Sigmoid colon (tissue), 7 donors: ENCODE data around the gene SRGAP2C. TPM values are rescaled to one million over a fixed set of nuclear protein-coding genes. Genes with fewer than 3 reads are reported as not detected.
"Not testable (repeated sequence)": the region's sequence is repeated elsewhere in the genome, so short reads cannot be mapped to it uniquely, and the experiment has no call there.

ENCODE experiments used
- DNase-seq: peaks from one replicate; pipeline ENCODE4 v3.0.0-alpha.2; 2019
- H3K27ac ChIP-seq, 4 donors: fragments of 200-600 bp; sonication (generic); one replicate each; pipeline ENCODE4 v1.5.1; 2016 to 2019; ENCODE audit warnings: mild to moderate bottlenecking in 1 of 4
- H3K27me3 ChIP-seq, 3 donors: fragments of 200-600 bp; sonication (generic); one replicate each; pipeline ENCODE4 v1.5.1; 2019; ENCODE audit warnings: mild to moderate bottlenecking in 1 of 3
- H3K36me3 ChIP-seq, 4 donors: fragments of 200-600 bp; sonication (generic); one replicate each; pipeline ENCODE4 v1.5.1; 2016 to 2019
- H3K4me1 ChIP-seq, 4 donors: fragments of 200-600 bp; sonication (generic); one replicate each; pipeline ENCODE4 v1.5.1; 2017 to 2019
- H3K4me3 ChIP-seq, 4 donors: fragments of 200-600 bp; sonication (generic); one replicate each; pipeline ENCODE4 v1.5.1; 2017 to 2019; ENCODE audit warnings: mild to moderate bottlenecking in 2 of 4, moderate library complexity in 1 of 4
- H3K9me3 ChIP-seq, 4 donors: fragments of 200-600 bp in 3 of 4; sonication (generic) in 3 of 4; one replicate each; pipeline versions ENCODE4 v1.5.1 to v1.6.1; 2013 to 2019
- WGBS, 2 donors: extraction: QIAGEN DNeasy Blood & Tissue Kit; methylation state at CpG; one replicate each; pipeline ENCODE4 v1.1.7; 2013; 5-methylcytosine and 5-hydroxymethylcytosine counted together
- intact Hi-C: fragments of 100-400 bp; cut with DNase I; formaldehyde crosslinking; loops from one replicate; pipeline ENCODE4 v1.15.1; 2023
- polyA plus RNA-seq, 3 donors: library from polyadenylated mRNA; stranded (reverse); fragments of 200-250 nt; gene quantifications; one replicate each; pipeline ENCODE4 v1.2.3, GENCODE V29; 2013
- total RNA-seq, 4 donors: library from RNA; depleted of rRNA; stranded (reverse); fragments of >200 nt; gene quantifications; one replicate each; pipeline ENCODE4 v1.1.0, GENCODE V29; 2016
- donor health status: healthy with polysubstance abuse.
- donor health status: Bipolar disorder and iron deficiency.
- donor health status: healthy.

SRGAP2C gene
- total and polyA plus RNA-seq, 7 donors: 0.92 to 26.0 (median 20.9) TPM

DNA sequence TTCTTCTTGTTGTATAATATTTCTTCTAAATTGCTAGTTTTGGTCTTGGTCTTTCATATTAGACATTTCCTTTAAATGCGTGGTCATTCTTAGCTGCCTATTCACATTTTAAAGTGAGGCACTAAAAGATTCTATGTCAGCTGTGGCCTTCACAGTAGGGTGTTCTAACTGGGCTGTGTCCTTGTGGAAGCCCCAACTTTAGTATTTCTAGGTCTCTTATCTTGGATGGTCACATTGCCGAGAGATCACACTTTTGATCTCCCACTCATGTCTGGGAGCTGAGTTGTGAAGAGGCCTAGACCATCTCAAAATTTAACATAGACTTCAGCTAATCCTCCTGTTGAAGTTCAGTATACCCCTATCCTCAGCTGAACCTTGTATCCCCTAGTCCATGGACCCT lies 185.2 kb downstream of the SRGAP2C start:
- H3K27me3 ChIP-seq, DNase-seq, intact Hi-C loops, H3K27ac ChIP-seq, H3K4me3 ChIP-seq, H3K36me3 ChIP-seq, H3K4me1 ChIP-seq, H3K9me3 ChIP-seq: not testable (repeated sequence)
- 97 to 100% methylated on average over 1 to 2 of the region's 2 CpGs for WGBS, 2 donors

DNA sequence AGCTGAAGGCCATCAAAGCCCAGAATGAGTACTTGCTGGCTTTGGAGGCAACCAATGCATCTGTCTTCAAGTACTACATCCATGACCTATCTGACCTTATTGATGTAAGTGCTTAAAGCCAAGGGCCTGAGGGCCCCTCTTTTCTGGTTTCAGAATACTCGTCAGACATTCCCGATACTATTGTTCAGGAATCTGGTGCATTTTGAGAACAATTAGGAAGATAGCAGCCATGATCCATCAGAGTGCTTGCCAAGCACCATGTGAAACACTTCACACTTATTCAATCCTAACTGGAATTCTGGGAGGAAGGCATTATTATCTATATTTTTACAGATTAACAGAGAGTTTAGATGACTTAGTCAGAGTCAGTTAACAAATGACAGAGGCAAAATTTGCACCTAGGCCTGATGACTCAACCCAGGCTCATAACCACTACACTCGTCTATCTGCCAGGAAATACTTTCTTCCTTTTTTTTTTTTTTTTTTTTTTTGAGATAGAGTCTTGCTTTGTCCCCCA lies 190.1 kb downstream of the SRGAP2C start:
- 85 to 91% methylated on average over 2 of the region's 3 CpGs for WGBS, 2 donors
- H3K27me3 ChIP-seq, H3K9me3 ChIP-seq, H3K4me1 ChIP-seq, H3K4me3 ChIP-seq, H3K36me3 ChIP-seq, intact Hi-C loops, H3K27ac ChIP-seq, DNase-seq: not testable (repeated sequence)

DNA sequence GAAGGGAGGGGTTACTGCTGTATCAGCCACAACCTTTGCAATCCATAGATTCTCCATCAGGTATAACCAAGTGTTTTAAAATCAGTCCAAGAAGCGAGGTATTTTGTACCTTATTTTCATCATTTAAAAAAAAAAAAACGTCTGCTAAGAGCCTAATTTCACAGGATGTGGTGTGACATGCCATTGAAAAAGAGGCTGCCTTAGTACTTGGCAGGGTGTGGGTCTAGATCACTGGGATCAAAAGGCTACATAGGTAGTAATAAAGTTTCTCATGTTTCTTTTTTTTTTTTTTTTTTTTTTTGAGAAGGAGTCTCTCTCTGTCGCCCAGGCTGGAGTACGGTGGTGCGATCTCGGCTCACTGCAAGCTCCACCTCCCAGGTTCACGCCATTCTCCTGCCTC lies 192.2 kb downstream of the SRGAP2C start:
- H3K36me3 ChIP-seq, H3K27ac ChIP-seq, H3K9me3 ChIP-seq, H3K4me3 ChIP-seq, H3K4me1 ChIP-seq, intact Hi-C loops, H3K27me3 ChIP-seq, DNase-seq: not testable (repeated sequence)
- 86 to 89% methylated on average over 6 to 7 of the region's 7 CpGs for WGBS, 2 donors

DNA sequence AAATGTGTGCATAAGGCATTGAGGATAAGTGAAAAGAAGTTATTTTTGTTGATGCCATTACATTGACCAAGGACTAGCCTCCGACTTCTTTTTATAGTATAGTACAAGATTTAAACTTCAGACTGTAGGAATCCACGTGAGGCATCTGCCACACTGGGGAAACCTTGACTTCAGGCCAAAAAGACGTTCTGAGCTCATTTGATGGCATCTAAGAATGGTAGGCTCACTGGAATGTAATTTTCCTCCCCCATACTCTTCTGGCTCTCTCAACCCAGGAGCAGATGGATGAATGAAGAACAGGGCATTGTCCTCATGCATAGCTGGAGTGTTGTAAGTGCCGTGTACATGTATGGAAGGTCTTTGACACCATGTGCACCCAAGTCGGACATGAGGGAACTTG lies 194.0 kb downstream of the SRGAP2C start:
- H3K4me1 ChIP-seq, H3K4me3 ChIP-seq, H3K36me3 ChIP-seq, H3K27ac ChIP-seq, H3K27me3 ChIP-seq, H3K9me3 ChIP-seq, intact Hi-C loops, DNase-seq: not testable (repeated sequence)
- WGBS, 2 donors: 85 to 92% methylated on average over 5 of the region's 5 CpGs

DNA sequence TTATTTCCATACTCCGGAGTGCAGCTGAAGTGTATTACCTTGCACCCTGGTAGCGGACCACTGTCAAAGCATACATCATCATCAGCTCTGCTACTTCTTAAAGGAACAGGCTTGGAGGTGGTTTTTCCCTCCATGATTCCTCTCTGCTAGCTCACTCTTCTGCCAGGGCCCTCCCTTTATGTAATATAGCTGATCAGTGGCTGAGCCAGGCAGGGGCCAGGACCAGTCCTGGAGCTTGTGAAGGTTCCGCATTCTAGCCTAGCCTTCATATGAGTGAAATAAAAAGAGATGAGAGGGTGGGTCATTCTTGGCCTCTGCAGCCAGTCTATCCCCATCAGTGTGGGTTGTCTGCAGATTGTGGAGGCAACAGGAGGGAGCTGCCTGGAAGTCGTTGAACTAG lies 200.0 kb downstream of the SRGAP2C start:
- DNase-seq, H3K36me3 ChIP-seq, H3K4me3 ChIP-seq, H3K4me1 ChIP-seq, H3K9me3 ChIP-seq, intact Hi-C loops, H3K27me3 ChIP-seq: not testable (repeated sequence)
- 92 to 97% methylated on average over 3 of the region's 4 CpGs for WGBS, 2 donors
- peak overlapping the region; percentile 49 to 75 (median 64) for H3K27ac ChIP-seq

DNA sequence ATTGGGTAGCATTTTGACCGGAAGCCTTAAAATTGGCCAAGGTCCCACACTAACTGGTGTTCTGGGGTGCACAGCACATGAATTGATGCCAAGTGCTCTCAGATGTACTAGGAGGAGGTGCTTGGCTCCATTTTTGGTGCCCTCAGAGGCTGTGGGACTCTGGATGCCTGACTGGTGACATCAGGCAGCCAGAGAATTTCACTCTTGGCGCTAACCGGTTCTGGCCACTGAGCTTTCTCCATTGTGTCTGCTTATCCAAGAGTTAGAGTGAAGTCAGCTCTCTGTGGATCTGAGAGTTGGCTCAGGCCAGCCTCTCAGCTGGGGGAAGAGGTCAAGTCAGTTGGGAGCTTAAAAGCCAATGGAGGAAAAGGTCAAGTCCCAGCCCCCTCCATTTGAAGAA lies 200.4 kb downstream of the SRGAP2C start:
- H3K4me1 ChIP-seq, intact Hi-C loops, H3K9me3 ChIP-seq, H3K36me3 ChIP-seq, H3K27me3 ChIP-seq, H3K4me3 ChIP-seq, DNase-seq: not testable (repeated sequence)
- H3K27ac ChIP-seq: peak overlapping the region in 3 of 4 donors; percentile 55 to 75 (median 74)
- WGBS, 2 donors: no CpG with 5 or more reads among the region's 3 CpGs

DNA sequence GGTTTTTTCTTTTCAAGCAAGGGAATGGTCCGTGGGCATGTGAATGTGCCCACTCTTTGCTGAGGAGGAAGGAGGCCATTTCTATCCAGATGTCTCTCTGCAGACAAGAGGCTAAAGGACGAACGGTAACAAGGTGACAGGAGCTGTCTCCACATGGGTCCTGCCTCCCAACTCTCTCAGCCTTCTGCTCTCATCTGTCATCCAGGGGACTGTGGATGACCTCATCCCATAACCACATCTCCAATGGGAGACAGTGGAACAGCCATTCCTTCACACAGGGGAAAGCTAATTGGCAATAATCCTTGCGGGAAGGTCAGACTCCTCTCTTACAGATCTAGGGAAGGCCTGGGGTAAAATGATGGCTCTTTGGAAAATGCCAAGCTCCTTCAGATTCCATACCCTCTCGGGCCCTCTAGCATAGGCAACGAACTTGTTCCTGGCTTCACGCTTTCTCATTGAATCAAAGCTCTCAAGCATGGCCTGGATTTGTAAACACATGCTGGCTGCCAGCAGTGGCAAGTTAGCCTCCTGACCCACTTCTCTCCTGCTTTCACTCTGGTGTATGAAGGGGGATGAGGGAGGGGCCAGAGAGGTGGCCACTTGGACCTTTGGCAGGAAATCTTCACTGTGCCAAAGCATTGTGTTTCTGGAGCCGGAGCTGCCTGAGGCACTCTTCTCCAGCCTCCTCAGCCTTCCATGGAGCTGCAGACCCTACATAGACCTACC lies 201.0 kb downstream of the SRGAP2C start:
- 89 to 93% methylated on average over 6 of the region's 8 CpGs for WGBS, 2 donors
- peak overlapping the region in 2 of 4 donors; percentile 66 for H3K27ac ChIP-seq
- H3K9me3 ChIP-seq, H3K4me1 ChIP-seq, H3K27me3 ChIP-seq, H3K4me3 ChIP-seq, H3K36me3 ChIP-seq, DNase-seq, intact Hi-C loops: not testable (repeated sequence)

DNA sequence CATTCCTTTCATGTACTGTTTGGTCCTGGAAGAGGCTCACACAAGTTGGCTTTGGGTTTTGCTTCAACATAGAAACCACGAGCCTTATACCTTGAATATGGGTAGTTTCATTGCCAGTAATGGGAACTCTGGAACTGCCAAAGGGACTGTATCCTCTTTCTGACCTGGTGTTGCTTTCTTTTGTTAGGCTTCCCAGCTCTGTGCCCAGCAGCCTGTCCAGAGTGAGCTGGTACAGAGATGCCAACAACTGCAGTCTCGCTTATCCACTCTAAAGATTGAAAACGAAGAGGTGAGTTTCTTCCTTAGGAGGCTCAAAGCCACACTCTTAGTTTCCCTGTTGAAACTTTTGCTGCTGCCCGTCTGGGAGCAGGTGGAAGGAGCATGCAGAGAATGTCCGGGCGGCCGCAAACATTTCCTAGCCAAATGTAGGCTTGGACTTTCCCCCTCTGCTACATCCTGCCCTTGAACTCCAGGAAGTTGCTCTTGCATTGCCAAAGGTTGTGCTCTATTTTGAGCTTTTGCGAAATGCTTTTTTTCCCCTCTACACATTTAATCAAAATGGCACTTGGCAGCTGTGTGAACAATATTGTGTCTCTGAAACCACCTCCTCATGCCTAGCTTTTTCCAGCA lies 201.7 kb downstream of the SRGAP2C start:
- H3K27ac ChIP-seq, H3K4me3 ChIP-seq, H3K27me3 ChIP-seq, DNase-seq, intact Hi-C loops, H3K36me3 ChIP-seq, H3K9me3 ChIP-seq, H3K4me1 ChIP-seq: not testable (repeated sequence)
- WGBS, 2 donors: no CpG with 5 or more reads among the region's 8 CpGs

DNA sequence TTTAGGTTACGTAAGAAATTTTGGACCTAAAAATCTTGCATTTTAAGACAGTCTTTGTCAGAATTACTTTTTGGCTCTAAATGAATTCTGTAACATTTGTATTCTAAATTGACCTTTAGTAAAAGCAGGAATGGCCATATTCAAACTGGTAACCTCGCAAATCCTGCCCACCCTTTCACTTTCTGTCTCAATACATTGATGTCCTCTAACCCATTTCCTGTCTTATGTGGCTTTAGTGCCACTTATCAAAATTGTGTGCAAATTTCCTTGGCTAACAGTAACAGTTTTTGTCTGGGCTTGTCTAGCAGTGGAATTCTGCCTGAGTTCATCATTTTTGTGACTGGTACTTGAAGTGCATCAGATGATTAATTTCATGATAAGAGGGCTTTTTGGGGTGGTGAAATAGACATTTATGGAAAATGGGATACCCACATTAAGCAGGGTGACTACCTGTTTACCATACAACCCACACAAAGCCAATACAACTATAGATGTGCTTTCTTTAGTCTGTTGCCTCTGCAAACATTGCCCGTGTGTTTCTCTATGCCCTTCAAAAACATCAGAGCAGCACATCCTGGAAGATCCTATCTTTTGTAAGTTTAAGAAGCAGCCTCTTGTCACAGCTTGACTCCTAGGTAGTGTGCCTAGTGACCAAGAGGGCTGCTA lies 205.3 kb downstream of the SRGAP2C start:
- H3K27ac ChIP-seq, H3K4me1 ChIP-seq, intact Hi-C loops, DNase-seq, H3K27me3 ChIP-seq, H3K36me3 ChIP-seq, H3K9me3 ChIP-seq, H3K4me3 ChIP-seq: not testable (repeated sequence)
- WGBS, 2 donors: no CpG with 5 or more reads among the region's 3 CpGs

DNA sequence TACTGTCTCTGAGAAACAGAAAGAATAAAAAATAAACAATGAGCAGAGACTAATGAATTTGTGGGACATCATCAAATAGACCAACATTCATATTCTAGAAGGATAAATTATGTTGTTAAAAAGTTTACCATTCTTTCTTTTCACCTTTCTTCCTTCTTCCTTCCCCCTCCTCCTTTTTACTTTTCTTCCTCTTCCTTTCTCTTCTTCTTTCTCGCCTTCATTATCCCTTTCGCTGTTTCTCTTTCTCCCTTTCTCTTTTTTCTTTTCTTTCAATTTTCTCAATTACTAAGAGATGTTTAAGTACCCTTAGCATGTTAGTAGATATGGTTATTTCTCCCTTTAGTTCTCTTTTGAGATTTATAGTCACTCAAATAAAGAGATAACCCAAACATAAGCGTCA lies 207.4 kb downstream of the SRGAP2C start:
- WGBS, 2 donors: 96 to 99% methylated on average over 3 of the region's 3 CpGs
- intact Hi-C loops, H3K27ac ChIP-seq, H3K9me3 ChIP-seq, DNase-seq, H3K27me3 ChIP-seq, H3K36me3 ChIP-seq, H3K4me1 ChIP-seq, H3K4me3 ChIP-seq: not testable (repeated sequence)

DNA sequence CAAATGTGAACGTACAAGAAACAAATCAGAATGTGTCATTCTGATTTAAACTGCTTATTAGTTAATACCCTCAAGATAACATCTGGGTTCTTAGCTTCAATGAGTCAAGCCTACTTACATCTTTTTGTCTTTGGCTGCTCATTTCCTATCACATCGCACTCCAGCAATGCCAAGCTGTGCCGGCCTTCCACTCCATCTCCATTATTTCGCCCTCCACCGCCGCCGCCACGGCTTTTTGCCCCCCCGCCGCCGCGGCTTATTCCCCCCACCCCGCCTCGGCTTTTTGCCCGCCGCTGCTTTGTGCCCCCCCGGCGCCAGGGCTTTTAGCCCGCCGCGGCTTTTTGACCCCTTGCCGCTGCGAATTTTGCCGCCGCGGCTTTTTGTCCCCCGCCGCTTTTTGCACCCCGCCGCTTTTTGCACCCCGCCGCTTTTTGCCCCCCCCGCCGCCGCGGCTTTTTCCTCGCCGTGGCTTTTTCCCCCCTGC lies 211.0 kb downstream of the SRGAP2C start:
- H3K9me3 ChIP-seq, H3K4me1 ChIP-seq, H3K27me3 ChIP-seq, intact Hi-C loops, DNase-seq, H3K36me3 ChIP-seq: not testable (repeated sequence)
- WGBS, 2 donors: 3 to 6% methylated on average over 37 to 38 of the region's 38 CpGs
- peak overlapping the region; percentile 44 to 64 (median 56) for H3K4me3 ChIP-seq
- peak overlapping the region in 3 of 4 donors; percentile 48 to 77 (median 73) for H3K27ac ChIP-seq

DNA sequence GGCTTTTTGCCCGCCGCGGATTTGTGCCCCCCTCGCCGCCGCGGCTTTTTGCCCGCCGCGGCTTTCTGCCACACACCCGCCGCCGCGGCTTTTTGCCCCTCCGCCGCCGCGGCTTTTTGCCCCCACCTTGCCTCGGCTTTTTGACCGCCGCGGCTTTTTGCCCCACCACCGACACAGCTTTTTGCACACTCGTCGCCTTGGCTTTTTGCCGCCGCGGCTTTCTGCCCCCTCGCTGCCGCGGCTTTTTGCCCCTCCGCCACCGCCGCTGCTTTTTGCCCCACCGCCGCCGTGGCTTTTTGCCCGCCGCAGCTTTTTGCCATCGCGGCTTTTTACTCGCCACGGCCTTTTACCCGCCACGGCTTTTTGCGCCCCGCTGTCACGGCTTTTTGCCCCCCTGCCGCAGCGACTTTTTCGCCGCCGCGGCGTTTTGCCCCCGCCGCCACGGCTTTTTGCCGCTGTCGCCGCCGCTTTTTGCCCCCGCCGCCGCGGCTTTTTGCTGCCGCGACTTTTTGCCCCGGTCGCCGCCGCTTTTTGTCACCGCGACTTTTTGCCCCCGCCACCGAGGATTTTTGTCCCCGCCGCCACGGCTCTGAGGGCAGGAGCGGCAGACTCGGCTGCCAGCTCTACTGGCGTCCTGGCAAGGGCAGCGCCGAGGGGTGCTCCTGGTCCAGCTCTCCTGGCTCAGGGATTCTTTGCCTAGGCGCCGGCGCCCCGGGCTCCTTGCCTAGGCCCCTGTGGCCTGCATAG lies 211.7 kb downstream of the SRGAP2C start:
- 4% methylated on average over 76 to 83 of the region's 88 CpGs for WGBS, 2 donors
- peak overlapping the region in 3 of 4 donors; percentile 48 to 77 (median 73) for H3K27ac ChIP-seq
- peak; percentile 72 for DNase-seq

More for the DNA sequence above, 211.7 kb downstream of the SRGAP2C start:
- intact Hi-C loops, H3K27me3 ChIP-seq, H3K36me3 ChIP-seq, H3K4me1 ChIP-seq, H3K9me3 ChIP-seq: not testable (repeated sequence)
- H3K4me3 ChIP-seq: peak overlapping the region; percentile 44 to 64 (median 56)
